H1 (cell line): ENCODE data around the gene PLEKHM3.

Source experiments
- CHD1 ChIP-seq: IDR thresholded peaks from 2 replicates; pipeline ENCODE4 v1.6.1; 2012; ENCODE audit warnings: low read depth, low read length, improper control_type of control experiment
- CREB1 ChIP-seq: IDR thresholded peaks from 2 replicates; pipeline ENCODE4 v1.6.1; 2012; ENCODE audit warnings: inconsistent platforms
- EP300 ChIP-seq, 2 experiments: IDR thresholded peaks; 1 replicate in 1 of 2; 2 replicates in 1 of 2; pipeline ENCODE4 v1.6.1; 2011 to 2012; ENCODE audit warnings: low read depth in 2 of 2, low read length in 2 of 2, mild to moderate bottlenecking in 2 of 2, borderline replicate concordance in 1 of 2, inconsistent platforms in 1 of 2, moderate library complexity in 1 of 2
- EZH2 ChIP-seq: fragments of 200-600 bp; sonication (generic); IDR thresholded peaks from 2 replicates; pipeline ENCODE4 v1.7.1; 2012; ENCODE audit warnings: low read depth, mild to moderate bottlenecking, moderate library complexity, low read length, inconsistent platforms; ENCODE audit not compliant: severe bottlenecking
- GABPA ChIP-seq: IDR thresholded peaks from 2 replicates; pipeline ENCODE4 v1.6.1; 2011; ENCODE audit warnings: mild to moderate bottlenecking, low read length, moderate library complexity, borderline replicate concordance; ENCODE audit not compliant: insufficient read depth
- MAX ChIP-seq: IDR thresholded peaks from 2 replicates; pipeline ENCODE4 v1.6.1; 2012; ENCODE audit warnings: inconsistent platforms
- PHF8 ChIP-seq: fragments of 200-600 bp; sonication (generic); conservative IDR thresholded peaks from 2 replicates; pipeline ENCODE4 v1.7.1; 2012; ENCODE audit warnings: low read depth, mild to moderate bottlenecking, inconsistent platforms, low read length, moderate library complexity
- POLR2A ChIP-seq, 2 experiments: IDR thresholded peaks; 1 replicate in 1 of 2; 2 replicates in 1 of 2; pipeline ENCODE4 v1.6.1; 2011; ENCODE audit warnings: low read depth in 2 of 2, low read length in 2 of 2, mild to moderate bottlenecking in 2 of 2; ENCODE audit errors: control extremely low read depth in 1 of 2
- POLR2AphosphoS5 ChIP-seq: IDR thresholded peaks from 2 replicates; pipeline ENCODE4 v1.6.1; 2011; ENCODE audit warnings: low read depth, low read length
- SIN3A ChIP-seq, 2 experiments: IDR thresholded peaks in 1 of 2; conservative IDR thresholded peaks in 1 of 2; 2 replicates each; pipeline ENCODE4 v1.6.1; 2011 to 2012; ENCODE audit warnings: low read length in 2 of 2, improper control_type of control experiment in 1 of 2, low read depth in 1 of 2, mild to moderate bottlenecking in 1 of 2
- TAF1 ChIP-seq: IDR thresholded peaks from 2 replicates; pipeline ENCODE4 v1.6.1; 2011; ENCODE audit warnings: mild to moderate bottlenecking, low read depth, low read length
- TEAD4 ChIP-seq: IDR thresholded peaks from 2 replicates; pipeline ENCODE4 v1.6.1; 2012; ENCODE audit warnings: low read depth, low read length, inconsistent platforms, mixed read lengths
- TF ChIP-seq, protein P1 (sequence below), 3 experiments: IDR thresholded peaks; 1 replicate in 2 of 3; 2 replicates in 1 of 3; pipeline versions ENCODE4 v1.5.1 to v1.6.1; 2011; ENCODE audit warnings: low read length in 3 of 3, mild to moderate bottlenecking in 3 of 3, inconsistent platforms in 2 of 3, low read depth in 1 of 3, moderate library complexity in 1 of 3; ENCODE audit not compliant: insufficient read depth in 1 of 3; ENCODE audit errors: control extremely low read depth in 1 of 3
- TF ChIP-seq, protein P2 (sequence below): IDR thresholded peaks from 2 replicates; pipeline ENCODE4 v1.6.1; 2012; ENCODE audit warnings: low read length, inconsistent platforms

DNA sequence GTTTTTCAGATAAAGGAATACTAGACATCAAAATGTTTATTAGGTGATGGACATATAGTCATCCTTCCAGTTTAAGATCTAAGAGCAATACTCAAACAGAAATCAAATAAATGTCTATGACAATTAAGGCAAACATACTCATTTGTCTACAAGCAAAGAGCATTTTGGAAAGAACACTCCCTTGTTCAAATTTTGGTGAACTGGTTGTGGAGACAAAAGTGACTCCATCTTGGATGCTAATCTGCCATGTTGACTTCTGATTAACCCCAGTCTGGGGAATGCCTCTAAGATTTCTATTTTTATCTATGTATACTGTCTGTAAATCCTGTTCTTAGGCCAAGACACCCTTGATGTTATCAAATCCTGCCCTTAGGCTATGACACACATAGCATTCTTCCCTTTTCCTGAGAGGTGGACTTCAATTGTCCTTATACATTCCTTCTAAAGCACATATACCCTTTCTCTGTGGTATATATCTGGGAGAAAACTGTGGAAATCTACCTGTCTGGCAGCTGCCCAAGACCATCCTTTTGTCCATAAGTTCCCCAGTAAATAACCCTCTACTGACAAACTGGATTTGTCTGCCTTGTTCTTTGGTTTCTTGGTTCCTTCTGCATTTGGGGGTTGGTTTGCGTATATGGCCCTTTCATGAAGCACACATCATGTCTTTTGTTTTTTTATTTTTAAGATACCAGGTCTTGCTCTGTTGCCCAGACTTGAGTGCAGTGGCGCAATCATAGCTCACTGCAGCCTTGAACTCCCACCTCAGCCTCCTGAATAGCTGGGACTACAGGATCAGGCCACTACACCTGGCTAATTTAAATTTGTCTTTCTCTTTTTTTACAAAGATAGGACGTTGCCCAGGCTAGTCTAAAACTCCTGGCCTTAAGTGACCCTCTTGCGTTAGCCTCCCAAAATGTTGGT is 12.5 kb upstream of the PLEKHM3 start:
- TF ChIP-seq, protein P1, sequence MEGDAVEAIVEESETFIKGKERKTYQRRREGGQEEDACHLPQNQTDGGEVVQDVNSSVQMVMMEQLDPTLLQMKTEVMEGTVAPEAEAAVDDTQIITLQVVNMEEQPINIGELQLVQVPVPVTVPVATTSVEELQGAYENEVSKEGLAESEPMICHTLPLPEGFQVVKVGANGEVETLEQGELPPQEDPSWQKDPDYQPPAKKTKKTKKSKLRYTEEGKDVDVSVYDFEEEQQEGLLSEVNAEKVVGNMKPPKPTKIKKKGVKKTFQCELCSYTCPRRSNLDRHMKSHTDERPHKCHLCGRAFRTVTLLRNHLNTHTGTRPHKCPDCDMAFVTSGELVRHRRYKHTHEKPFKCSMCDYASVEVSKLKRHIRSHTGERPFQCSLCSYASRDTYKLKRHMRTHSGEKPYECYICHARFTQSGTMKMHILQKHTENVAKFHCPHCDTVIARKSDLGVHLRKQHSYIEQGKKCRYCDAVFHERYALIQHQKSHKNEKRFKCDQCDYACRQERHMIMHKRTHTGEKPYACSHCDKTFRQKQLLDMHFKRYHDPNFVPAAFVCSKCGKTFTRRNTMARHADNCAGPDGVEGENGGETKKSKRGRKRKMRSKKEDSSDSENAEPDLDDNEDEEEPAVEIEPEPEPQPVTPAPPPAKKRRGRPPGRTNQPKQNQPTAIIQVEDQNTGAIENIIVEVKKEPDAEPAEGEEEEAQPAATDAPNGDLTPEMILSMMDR (IDR thresholded peaks at IDR 0.05; ENCODE audit: control extremely low read depth in 1 of 3, insufficient read depth in 1 of 3, low read depth in 1 of 3, low read length in 3 of 3) = no peak
- TF ChIP-seq EP300 (IDR thresholded peaks at IDR 0.05; ENCODE audit: borderline replicate concordance in 1 of 2, low read depth in 2 of 2, low read length in 2 of 2) = no peak
- TF ChIP-seq EZH2 = no peak
- TF ChIP-seq CREB1 = no peak
- TF ChIP-seq POLR2A (IDR thresholded peaks at IDR 0.05; ENCODE audit: control extremely low read depth in 1 of 2, low read depth in 2 of 2, low read length in 2 of 2) = no peak
- no peak for TF ChIP-seq SIN3A (conservative IDR thresholded peaks at IDR 0.05 in 1 of 2, IDR thresholded peaks at IDR 0.05 in 1 of 2; ENCODE audit: low read depth in 1 of 2, low read length in 2 of 2)
- no peak for TF ChIP-seq CHD1
- no peak for TF ChIP-seq TAF1
- no peak for TF ChIP-seq GABPA
- TF ChIP-seq PHF8 = no peak
- TF ChIP-seq, protein P2, sequence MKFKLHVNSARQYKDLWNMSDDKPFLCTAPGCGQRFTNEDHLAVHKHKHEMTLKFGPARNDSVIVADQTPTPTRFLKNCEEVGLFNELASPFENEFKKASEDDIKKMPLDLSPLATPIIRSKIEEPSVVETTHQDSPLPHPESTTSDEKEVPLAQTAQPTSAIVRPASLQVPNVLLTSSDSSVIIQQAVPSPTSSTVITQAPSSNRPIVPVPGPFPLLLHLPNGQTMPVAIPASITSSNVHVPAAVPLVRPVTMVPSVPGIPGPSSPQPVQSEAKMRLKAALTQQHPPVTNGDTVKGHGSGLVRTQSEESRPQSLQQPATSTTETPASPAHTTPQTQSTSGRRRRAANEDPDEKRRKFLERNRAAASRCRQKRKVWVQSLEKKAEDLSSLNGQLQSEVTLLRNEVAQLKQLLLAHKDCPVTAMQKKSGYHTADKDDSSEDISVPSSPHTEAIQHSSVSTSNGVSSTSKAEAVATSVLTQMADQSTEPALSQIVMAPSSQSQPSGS = no peak
- TF ChIP-seq POLR2AphosphoS5 = no peak
- no peak for TF ChIP-seq TEAD4
- no peak for TF ChIP-seq MAX
